SK-N-SH (cell line): ENCODE data around the gene KCNJ16. TPM values are rescaled to one million over a fixed set of nuclear protein-coding genes. Genes with fewer than 3 reads are reported as not detected.

Experiments
- CTCF ChIA-PET: fragments of 300-600, 350-600 bp; formaldehyde crosslinking; extraction: SDS; loops from one replicate; lab custom pipeline; 2021; lab: Yijun Ruan, JAX
- POLR2A ChIA-PET: fragments of 350-600 bp; sonication (Branson Sonifier 250); formaldehyde crosslinking; extraction: SDS; loops from one replicate; lab custom pipeline; 2020; ENCODE audit warnings: antibody characterized with exemption, inconsistent platforms; lab: Yijun Ruan, JAX
- DNase-seq: peaks from one replicate; pipeline ENCODE4 v3.0.0; 2012
- H2AFZ ChIP-seq: fragments of 200-600 bp; sonication (generic); 2 replicates; pipeline ENCODE4 v1.8.1; 2016; ENCODE audit warnings: antibody characterized with exemption, mild to moderate bottlenecking, low read depth
- H3F3A ChIP-seq: fragments of 200-600 bp; sonication (generic); replicated peaks from 2 replicates; pipeline ENCODE3; 2016; ENCODE audit warnings: antibody characterized with exemption, mild to moderate bottlenecking; ENCODE audit not compliant: insufficient read depth
- H3K27ac ChIP-seq, 2 experiments: fragments of 200-500 bp in 1 of 2; fragments of 200-600 bp in 1 of 2; sonication (Bioruptor generic) in 1 of 2; sonication (generic), shearing (Covaris generic) in 1 of 2; 2 replicates each; pipeline versions ENCODE4 v1.5.1 to v1.6.1; 2014 to 2016; ENCODE audit warnings: low read depth in 2 of 2, inconsistent platforms in 1 of 2, low read length in 1 of 2, mild to moderate bottlenecking in 1 of 2, mixed read lengths in 1 of 2
- H3K27me3 ChIP-seq: fragments of 200-600 bp; sonication (generic), shearing (Covaris generic); 2 replicates; pipeline ENCODE4 v1.6.1; 2016; ENCODE audit warnings: mixed run types; ENCODE audit not compliant: insufficient read depth
- H3K36me3 ChIP-seq, 2 experiments: fragments of 200-500 bp in 1 of 2; fragments of 200-600 bp in 1 of 2; sonication (Bioruptor generic) in 1 of 2; sonication (generic) in 1 of 2; replicated peaks in 1 of 2; 2 replicates each; pipeline versions ENCODE3 to v1.5.1; 2014 to 2016; ENCODE audit warnings: low read length in 1 of 2, mild to moderate bottlenecking in 1 of 2; ENCODE audit not compliant: insufficient read depth in 2 of 2, control insufficient read depth in 1 of 2
- H3K4me1 ChIP-seq, 2 experiments: fragments of 200-500 bp in 1 of 2; fragments of 200-600 bp in 1 of 2; sonication (Bioruptor generic) in 1 of 2; sonication (generic), shearing (Covaris generic) in 1 of 2; 2 replicates each; pipeline versions ENCODE4 v1.5.1 to v1.6.1; 2014 to 2016; ENCODE audit warnings: low read depth in 1 of 2, low read length in 1 of 2, mixed run types in 1 of 2; ENCODE audit not compliant: insufficient read depth in 2 of 2, control insufficient read depth in 1 of 2
- H3K4me2 ChIP-seq: fragments of 200-600 bp; sonication (generic), shearing (Covaris generic); 2 replicates; pipeline ENCODE4 v1.6.1; 2017; ENCODE audit warnings: mixed run types
- H3K4me3 ChIP-seq, 2 experiments: fragments of 200-500 bp in 1 of 2; fragments of 200-600 bp in 1 of 2; sonication (Bioruptor generic) in 1 of 2; sonication (generic), shearing (Covaris generic) in 1 of 2; 2 replicates each; pipeline versions ENCODE4 v1.5.1 to v1.8.1; 2014 to 2016; ENCODE audit warnings: low read depth in 2 of 2, inconsistent platforms in 1 of 2, low read length in 1 of 2, mild to moderate bottlenecking in 1 of 2, mixed read lengths in 1 of 2, moderate library complexity in 1 of 2
- H3K79me2 ChIP-seq: fragments of 200-600 bp; sonication (generic); 2 replicates; pipeline ENCODE4 v1.8.1; 2017; ENCODE audit warnings: mild to moderate bottlenecking; ENCODE audit not compliant: insufficient read depth
- H3K9ac ChIP-seq: fragments of 200-600 bp; sonication (generic); 2 replicates; pipeline ENCODE4 v1.6.1; 2017; ENCODE audit warnings: mixed run types
- H3K9me2 ChIP-seq: fragments of 200-600 bp; sonication (generic); 2 replicates; pipeline ENCODE4 v1.6.1; 2017; ENCODE audit warnings: mixed run types
- H3K9me3 ChIP-seq: fragments of 200-600 bp; sonication (generic); 2 replicates; pipeline ENCODE4 v1.6.1; 2017; ENCODE audit warnings: mixed run types, mild to moderate bottlenecking, moderate library complexity
- H4K20me1 ChIP-seq: fragments of 200-600 bp; sonication (generic); 2 replicates; pipeline ENCODE4 v1.6.1; 2017; ENCODE audit warnings: mild to moderate bottlenecking, mixed run types; ENCODE audit not compliant: insufficient read depth
- EP300 ChIP-seq, 2 experiments: IDR thresholded peaks; 2 replicates each; pipeline versions ENCODE4 v1.4.0 to v1.6.1; 2012; ENCODE audit warnings: borderline replicate concordance in 1 of 2, low read depth in 1 of 2, low read length in 1 of 2
- MEF2A ChIP-seq: IDR thresholded peaks from 2 replicates; pipeline ENCODE4 v1.4.0; 2012; ENCODE audit warnings: low read depth, borderline replicate concordance
- MXI1 ChIP-seq: IDR thresholded peaks from 2 replicates; pipeline ENCODE4 v1.6.1; 2012; ENCODE audit warnings: mild to moderate bottlenecking, low read depth, low read length, improper control_type of control experiment
- NFIC ChIP-seq: IDR thresholded peaks from 2 replicates; pipeline ENCODE4 v1.4.0; 2012; ENCODE audit warnings: borderline replicate concordance
- PBX3 ChIP-seq: IDR thresholded peaks from 2 replicates; pipeline ENCODE4; 2012
- RAD21 ChIP-seq: IDR thresholded peaks from 2 replicates; pipeline ENCODE4 v1.6.1; 2012; ENCODE audit warnings: mild to moderate bottlenecking, low read length
- TCF12 ChIP-seq: IDR thresholded peaks from 2 replicates; pipeline ENCODE4 v1.4.0; 2012
- WGBS: methylation state at CpG from one replicate; pipeline ENCODE4 v1.1.6; 2017; ENCODE audit warnings: low lambda C conversion rate; 5-methylcytosine and 5-hydroxymethylcytosine counted together
- polyA plus RNA-seq, 3 experiments: library from polyadenylated mRNA; depleted of rRNA; stranded (reverse); fragments of >200 nt; gene quantifications; 2 replicates each; pipeline ENCODE4 v1.2.3, GENCODE V29; 2012
- TF ChIP-seq, protein P1 (sequence below): IDR thresholded peaks from 2 replicates; pipeline ENCODE4 v1.4.0; 2012; ENCODE audit warnings: low read depth

The KCNJ16 gene
- polyA plus RNA-seq, 1 of the 3 experiments (the other 2 are of a cell fraction) = not detected

DNA sequence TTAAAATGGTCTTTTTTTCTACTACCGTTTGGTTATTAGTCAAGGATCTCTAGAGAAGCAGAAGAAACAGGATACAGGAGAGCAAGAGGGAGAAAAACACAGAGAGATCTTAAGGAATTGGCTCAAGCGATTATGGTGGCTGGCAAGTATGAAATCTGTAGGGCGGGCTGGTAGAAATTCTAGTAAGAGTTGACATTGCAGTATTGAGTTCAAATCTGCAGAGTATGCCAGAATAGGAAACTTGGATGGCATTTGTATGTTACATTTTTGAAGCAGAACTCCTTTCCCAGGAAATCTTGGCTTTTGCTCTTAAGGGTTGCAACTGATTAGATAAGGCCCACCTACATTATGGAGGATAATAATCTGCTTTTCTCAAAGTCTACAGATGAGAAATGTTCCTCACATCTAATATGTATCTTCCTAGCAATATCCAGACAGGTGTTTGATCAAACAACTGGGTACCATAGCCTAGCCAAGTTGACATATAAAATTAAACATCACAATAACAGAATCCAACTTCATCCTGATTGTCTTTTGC is 4.0 kb downstream of the KCNJ16 start:
- no peak overlapping the region for H2AFZ ChIP-seq
- H3K9me2 ChIP-seq = no peaks in the 10 kb centered on the region
- TF ChIP-seq EP300 (IDR thresholded peaks at IDR 0.05; ENCODE audit: borderline replicate concordance in 1 of 2, low read depth in 1 of 2, low read length in 1 of 2) (no peak), MXI1 (no peak), MEF2A (no peak), PBX3 (no peak), RAD21 (no peak), TCF12 (no peak)
- TF ChIP-seq, protein P1, sequence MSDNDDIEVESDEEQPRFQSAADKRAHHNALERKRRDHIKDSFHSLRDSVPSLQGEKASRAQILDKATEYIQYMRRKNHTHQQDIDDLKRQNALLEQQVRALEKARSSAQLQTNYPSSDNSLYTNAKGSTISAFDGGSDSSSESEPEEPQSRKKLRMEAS = no peak
- H3K36me3 ChIP-seq = no peaks in the 10 kb centered on the region
- CTCF ChIA-PET = no interaction called here
- H3F3A ChIP-seq = no peaks in the 10 kb centered on the region
- H3K4me3 ChIP-seq = no peak overlapping the region
- no peaks in the 10 kb centered on the region for H3K79me2 ChIP-seq
- no peak for DNase-seq
- no peaks in the 10 kb centered on the region for H3K27me3 ChIP-seq
- no peak overlapping the region for H3K27ac ChIP-seq
- no peaks in the 10 kb centered on the region for H3K9me3 ChIP-seq
- no peak overlapping the region for H3K4me2 ChIP-seq
- H3K4me1 ChIP-seq = peaks cover 0 to 11% of the 10 kb centered on the region in 2 experiments; a peak in 2 of 4 replicates
- POLR2A ChIA-PET = no interaction called here
- H4K20me1 ChIP-seq = no peaks in the 10 kb centered on the region
- no peak overlapping the region for H3K9ac ChIP-seq
- 92% methylated on average over 3 of the region's 3 CpGs for WGBS

- Histone ChIP-seq H3F3A (no peaks in the 10 kb centered on the region), H3K9me3 (no peaks in the 10 kb centered on the region), H4K20me1 (no peaks in the 10 kb centered on the region), H3K4me1 (peaks cover 0 to 11% of the 10 kb centered on the region in 2 experiments; a peak in 2 of 4 replicates), H3K27me3 (no peaks in the 10 kb centered on the region), H3K4me2 (no peak overlapping the region), H3K27ac (no peak overlapping the region; a peak in 1 of 4 replicates), H3K9ac (no peak overlapping the region), H2AFZ (no peak overlapping the region), H3K9me2 (no peaks in the 10 kb centered on the region), H3K4me3 (no peak overlapping the region), H3K79me2 (no peaks in the 10 kb centered on the region), H3K36me3 (no peaks in the 10 kb centered on the region)
- POLR2A ChIA-PET = no interaction called here
- peak; percentile 47; the same call in 1 of the 2 replicates for TF ChIP-seq NFIC
- TF ChIP-seq PBX3 = no peak
- DNase-seq = no peak
- CTCF ChIA-PET = interaction anchor here (0.7 to 1.7 kb wide), 5 partner anchors 9 to 471 kb away, joined by 3 to 4 read pairs (median 3); no protein-coding TSS in a partner anchor
- 72% methylated on average over 7 of the region's 7 CpGs for WGBS
Observed at GRCh38 chr17:70080541-70081347, 5.7 kb downstream of the KCNJ16 start.
